ENCODE measurements around the gene HSD11B2.
"Not testable (repeated sequence)": the region's sequence is repeated elsewhere in the genome, so short reads cannot be mapped to it uniquely, and the experiment has no call there.

The HSD11B2 gene

DNA sequence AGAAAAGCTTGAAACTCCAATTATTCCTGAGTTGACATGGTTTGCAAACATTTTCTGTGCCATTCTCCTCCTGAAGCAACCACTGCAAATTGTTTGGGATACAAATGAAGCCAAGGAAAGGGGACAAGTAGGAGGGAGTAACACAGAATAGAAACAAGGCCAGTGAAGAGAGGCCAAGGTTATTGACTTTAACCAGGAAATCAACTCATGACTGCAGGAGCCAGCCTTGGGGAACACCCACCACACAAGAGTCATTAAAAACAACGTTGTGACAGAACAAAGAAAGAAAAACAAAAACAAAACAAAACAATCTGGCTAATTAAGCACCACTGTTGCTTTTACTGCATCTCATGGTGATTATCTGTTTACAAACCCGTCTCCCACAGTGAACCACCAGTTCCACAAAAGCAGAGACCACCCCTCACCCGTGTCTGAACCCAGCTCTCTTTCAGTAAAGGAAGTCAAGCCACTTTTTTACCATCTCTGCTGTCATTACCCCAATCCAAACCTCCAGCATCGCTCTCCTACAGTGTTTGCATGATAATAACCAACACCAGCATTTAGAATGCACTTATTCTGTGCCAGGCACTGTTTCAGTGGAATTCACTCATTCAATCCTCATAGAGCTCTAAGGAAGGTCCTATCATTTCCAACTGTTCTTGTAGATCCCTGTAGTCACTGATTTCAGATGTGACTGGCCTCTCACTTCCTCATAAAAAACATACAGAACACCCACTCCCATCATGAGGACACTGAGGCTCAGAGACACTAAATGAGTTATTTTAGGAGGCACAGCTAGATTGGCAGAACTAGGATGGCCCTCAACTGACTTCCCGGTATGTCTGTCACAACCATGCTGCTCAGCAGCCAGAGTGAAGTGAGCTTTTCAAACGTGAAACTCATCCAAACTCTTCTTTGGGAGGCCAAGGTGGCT lies 16.7 kb upstream of the HSD11B2 start:
- DNase-seq (ENCODE audit: low read depth in 4 of 4, low spot score in 1 of 4), result no peak

DNA sequence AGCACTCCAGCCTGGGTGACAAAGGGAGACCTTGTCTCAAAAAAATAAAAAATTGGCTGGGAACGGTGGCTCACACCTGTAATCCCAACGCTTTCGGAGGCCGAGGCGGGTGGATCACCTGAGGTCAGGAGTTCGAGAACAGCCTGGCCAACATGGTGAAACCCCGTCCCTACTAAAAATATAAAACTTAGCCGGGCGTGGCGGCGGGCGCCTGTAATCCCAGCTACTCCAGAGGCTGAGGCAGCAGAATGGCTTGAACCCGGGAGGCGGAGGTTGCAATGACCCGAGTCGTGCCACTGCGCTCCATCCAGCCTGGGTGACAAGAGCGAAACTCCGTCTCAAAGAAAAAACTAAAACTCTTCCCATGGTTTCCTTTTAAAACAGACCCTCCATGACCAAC lies 15.5 kb upstream of the HSD11B2 start:
- DNase-seq (ENCODE audit: low read depth in 4 of 4, low spot score in 1 of 4), result not testable (repeated sequence)

GRCh38 chr16:67415872-67416793 lies 14.8 kb upstream of the HSD11B2 start, which contains the start of gene ZDHHC1:
TSS of gene ZDHHC1 (minus strand) at chr16:67416477. CDS start at chr16:67407775, 8,702 bp downstream.
- DNase-seq (ENCODE audit: low read depth in 4 of 4, low spot score in 1 of 4), result peak in 2 of 4 experiments; percentile 31 to 43

GRCh38 chr16:67417333-67418061 lies 13.4 kb upstream of the HSD11B2 start:
- no peak for DNase-seq (ENCODE audit: low read depth in 4 of 4, low spot score in 1 of 4)

GRCh38 chr16:67419502-67419901 lies 11.4 kb upstream of the HSD11B2 start:
- DNase-seq (ENCODE audit: low read depth in 4 of 4, low spot score in 1 of 4), result no peak

DNA sequence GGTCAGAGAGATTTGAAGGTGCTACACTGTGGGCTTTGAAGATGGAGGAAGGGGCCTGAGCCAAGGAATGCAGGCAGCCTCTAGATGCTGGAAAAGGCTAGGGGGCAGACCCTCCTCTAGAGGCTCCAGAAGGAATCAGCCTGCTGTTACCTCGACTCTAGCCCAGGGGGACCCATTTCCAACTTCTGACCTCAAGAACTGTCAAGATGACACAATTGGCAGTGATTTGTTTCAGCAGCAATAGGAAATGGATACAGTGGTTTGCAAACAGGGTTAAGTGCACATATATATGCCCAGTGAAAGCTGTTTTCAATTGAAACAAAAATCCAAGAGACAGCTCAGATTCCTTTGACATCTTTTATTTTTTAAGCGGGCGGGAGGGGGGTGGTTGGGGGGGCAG lies 11.0 kb upstream of the HSD11B2 start:
- no peak for DNase-seq (ENCODE audit: low read depth in 4 of 4, low spot score in 1 of 4)

- no peak for DNase-seq (ENCODE audit: low read depth in 4 of 4, low spot score in 1 of 4)
Measured at GRCh38 chr16:67421030-67421429, 9.9 kb upstream of the HSD11B2 start.

DNA sequence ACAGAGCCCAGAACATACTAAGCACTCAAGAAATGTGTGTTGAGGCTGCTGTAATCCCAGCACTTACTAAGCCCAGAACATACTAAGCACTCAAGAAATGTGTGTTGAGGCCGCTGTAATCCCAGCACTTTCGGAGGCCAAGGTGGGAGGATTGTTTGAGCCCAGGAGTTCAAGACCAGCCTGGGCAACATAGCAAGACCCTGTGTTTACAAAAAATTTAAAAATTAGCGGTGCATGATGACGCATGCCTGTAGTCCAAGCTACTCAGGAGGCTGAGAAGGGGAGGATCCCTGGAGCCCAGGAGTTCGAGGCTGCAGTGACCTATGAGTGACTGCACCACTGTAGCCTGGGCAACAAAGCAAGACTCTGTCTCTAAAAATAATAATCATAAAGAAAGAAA lies 7.9 kb upstream of the HSD11B2 start:
- DNase-seq (ENCODE audit: low read depth in 4 of 4, low spot score in 1 of 4), result no peak

GRCh38 chr16:67423611-67424260 lies 7.2 kb upstream of the HSD11B2 start:
- no peak for DNase-seq (ENCODE audit: low read depth in 4 of 4, low spot score in 1 of 4)

GRCh38 chr16:67424261-67424615 lies 6.7 kb upstream of the HSD11B2 start:
- no peak for DNase-seq (ENCODE audit: low read depth in 4 of 4, low spot score in 1 of 4)

- no peak for DNase-seq (ENCODE audit: low read depth in 4 of 4, low spot score in 1 of 4)
Measured at GRCh38 chr16:67425061-67425460, 5.9 kb upstream of the HSD11B2 start.

GRCh38 chr16:67425580-67425979 lies 5.3 kb upstream of the HSD11B2 start:
- DNase-seq (ENCODE audit: low read depth in 4 of 4, low spot score in 1 of 4), result no peak

DNA sequence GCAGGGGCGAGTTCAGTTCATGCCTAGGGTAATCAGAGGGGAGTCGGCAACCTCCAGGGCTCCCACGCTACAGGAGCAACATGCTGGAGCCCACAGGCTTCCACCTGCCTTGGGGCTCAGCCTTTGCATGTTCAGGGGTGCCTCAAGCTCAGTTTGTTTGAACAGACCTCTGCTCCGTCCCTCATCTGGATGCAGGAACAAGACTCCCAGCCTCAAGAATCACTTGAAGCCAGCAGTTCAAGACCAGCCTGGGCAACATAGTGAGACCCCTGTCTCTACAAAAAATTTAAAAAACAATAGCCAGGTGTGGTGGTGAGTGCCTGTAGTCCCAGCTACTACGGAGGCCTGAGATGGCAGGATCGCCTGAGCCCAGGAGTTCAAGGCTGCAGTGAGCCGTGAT lies 4.9 kb upstream of the HSD11B2 start:
- no peak for DNase-seq (ENCODE audit: low read depth in 4 of 4, low spot score in 1 of 4)

- DNase-seq (ENCODE audit: low read depth in 4 of 4, low spot score in 1 of 4), result no peak
Measured at GRCh38 chr16:67426950-67427349, 4.0 kb upstream of the HSD11B2 start.

GRCh38 chr16:67428146-67428731 lies 2.7 kb upstream of the HSD11B2 start:
- peak in 3 of 4 experiments; percentile 35 to 39 (median 38) for DNase-seq (ENCODE audit: low read depth in 4 of 4, low spot score in 1 of 4)

GRCh38 chr16:67429053-67429798 lies 1.7 kb upstream of the HSD11B2 start:
- no peak for DNase-seq (ENCODE audit: low read depth in 4 of 4, low spot score in 1 of 4)

- DNase-seq (ENCODE audit: low read depth in 4 of 4, low spot score in 1 of 4), result no peak
Measured at GRCh38 chr16:67429799-67430503, 970 bp upstream of the HSD11B2 start.

DNA sequence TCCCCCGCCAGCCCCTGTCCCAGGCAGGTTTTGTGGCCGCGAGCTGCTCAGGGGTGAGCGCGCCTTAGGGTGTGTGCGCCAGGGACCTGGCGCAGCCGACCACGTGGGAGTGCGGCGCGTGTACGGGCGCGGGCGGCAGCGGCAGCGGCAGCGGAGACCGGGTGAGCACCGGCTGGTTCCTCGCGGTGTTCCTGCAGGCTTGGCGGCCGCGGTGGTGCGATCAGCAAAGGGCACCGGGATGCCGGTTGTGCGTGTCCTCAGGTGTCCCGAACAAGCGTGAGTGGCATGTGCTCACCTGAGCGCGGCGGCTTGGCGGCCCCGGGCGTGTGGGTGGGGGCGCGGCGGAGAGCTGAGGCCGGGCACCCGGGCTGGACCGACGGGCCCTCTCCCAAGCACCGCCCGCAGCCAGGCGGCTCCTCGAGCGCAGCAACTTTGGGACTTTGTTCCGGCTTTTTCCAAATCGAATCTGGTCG lies 381 bp upstream of the HSD11B2 start:
- DNase-seq (ENCODE audit: low read depth in 4 of 4, low spot score in 1 of 4), result no peak
